Ectodermal cell (in vitro differentiated cells): Measurements from ENCODE around the gene TPGS1.

Experiments
- H3K27ac ChIP-seq: 2 replicates; pipeline ENCODE4 v1.7.0; 2013; ENCODE audit warnings: mild to moderate bottlenecking, low read depth, low read length; ENCODE audit not compliant: insufficient read depth, poor library complexity, severe bottlenecking
- H3K27me3 ChIP-seq: 2 replicates; pipeline ENCODE4 v1.7.0; 2013; ENCODE audit warnings: mild to moderate bottlenecking, low read length; ENCODE audit not compliant: insufficient read depth, control insufficient read depth, poor library complexity, severe bottlenecking
- H3K36me3 ChIP-seq: one replicate; pipeline ENCODE4 v1.7.0; 2013; ENCODE audit warnings: low read length; ENCODE audit not compliant: control insufficient read depth, insufficient read depth
- H3K4me1 ChIP-seq: one replicate; pipeline ENCODE4 v1.7.0; 2013; ENCODE audit warnings: low read length; ENCODE audit not compliant: control insufficient read depth, insufficient read depth
- H3K4me3 ChIP-seq: 2 replicates; pipeline ENCODE4 v1.7.0; 2013; ENCODE audit warnings: low read depth, low read length, control low read depth; ENCODE audit not compliant: insufficient read depth
- H3K9me3 ChIP-seq: 2 replicates; pipeline ENCODE4 v1.7.0; 2013; ENCODE audit warnings: mild to moderate bottlenecking, low read length, moderate library complexity; ENCODE audit not compliant: control insufficient read depth
- WGBS, 2 experiments: methylation state at CpG; one replicate each; pipeline ENCODE4 v1.1.7; 2013; ENCODE audit warnings: missing lambda C conversion rate in 2 of 2; 5-methylcytosine and 5-hydroxymethylcytosine counted together

TPGS1 gene

GRCh38 chr19:535017-535835 lies 27.9 kb downstream of the TPGS1 start:
- Histone ChIP-seq H3K4me3 (no peak overlapping the region), H3K27me3 (no peaks in the 10 kb centered on the region), H3K36me3 (peaks cover 25% of the 10 kb centered on the region), H3K27ac (no peak overlapping the region), H3K9me3 (no peaks in the 10 kb centered on the region), H3K4me1 (peaks cover 16% of the 10 kb centered on the region)
- 84 to 86% methylated on average over 16 of the region's 16 CpGs for WGBS, 2 experiments

GRCh38 chr19:536031-536880 lies 29.0 kb downstream of the TPGS1 start:
- Histone ChIP-seq H3K27me3 (no peaks in the 10 kb centered on the region), H3K4me1 (peaks cover 11% of the 10 kb centered on the region), H3K9me3 (no peaks in the 10 kb centered on the region), H3K36me3 (peaks cover 25% of the 10 kb centered on the region), H3K4me3 (no peak overlapping the region), H3K27ac (no peak overlapping the region)
- WGBS, 2 experiments, result 94 to 95% methylated on average over 55 of the region's 55 CpGs

GRCh38 chr19:536881-537404 lies 29.6 kb downstream of the TPGS1 start:
- WGBS, 2 experiments, result 95 to 97% methylated on average over 26 of the region's 26 CpGs
- peaks cover 25% of the 10 kb centered on the region for H3K36me3 ChIP-seq
- no peaks in the 10 kb centered on the region for H3K27me3 ChIP-seq
- no peaks in the 10 kb centered on the region for H3K9me3 ChIP-seq
- H3K4me1 ChIP-seq, result peaks cover 11% of the 10 kb centered on the region
- H3K4me3 ChIP-seq, result no peak overlapping the region
- H3K27ac ChIP-seq, result no peak overlapping the region

GRCh38 chr19:538641-539428 lies 31.5 kb downstream of the TPGS1 start:
- H3K4me3 ChIP-seq, result no peak overlapping the region
- peaks cover 31% of the 10 kb centered on the region for H3K36me3 ChIP-seq
- 94 to 95% methylated on average over 40 of the region's 40 CpGs for whole genome bisulfite sequencing, 2 experiments
- H3K27ac ChIP-seq, result no peak overlapping the region
- H3K4me1 ChIP-seq, result peaks cover 5% of the 10 kb centered on the region
- H3K9me3 ChIP-seq, result no peaks in the 10 kb centered on the region
- no peaks in the 10 kb centered on the region for H3K27me3 ChIP-seq

- Histone ChIP-seq H3K27me3 (no peaks in the 10 kb centered on the region), H3K4me1 (no peaks in the 10 kb centered on the region), H3K36me3 (peaks cover 31% of the 10 kb centered on the region), H3K9me3 (no peaks in the 10 kb centered on the region), H3K27ac (no peak overlapping the region), H3K4me3 (no peak overlapping the region)
- 90 to 91% methylated on average over 30 of the region's 30 CpGs for WGBS, 2 experiments
Measured at GRCh38 chr19:539429-540030, 32.2 kb downstream of the TPGS1 start.

GRCh38 chr19:540867-541637 lies 33.8 kb downstream of the TPGS1 start:
- H3K9me3 ChIP-seq, result no peaks in the 10 kb centered on the region
- H3K36me3 ChIP-seq, result peaks cover 27% of the 10 kb centered on the region
- H3K27ac ChIP-seq, result no peak overlapping the region
- no peak overlapping the region for H3K4me3 ChIP-seq
- H3K27me3 ChIP-seq, result no peaks in the 10 kb centered on the region
- WGBS, 2 experiments, result 93 to 94% methylated on average over 51 of the region's 51 CpGs
- H3K4me1 ChIP-seq, result no peaks in the 10 kb centered on the region

GRCh38 chr19:541699-542098 lies 34.4 kb downstream of the TPGS1 start:
- H3K9me3 ChIP-seq, result no peaks in the 10 kb centered on the region
- H3K27ac ChIP-seq, result no peak overlapping the region
- 96 to 97% methylated on average over 26 of the region's 26 CpGs for WGBS, 2 experiments
- H3K27me3 ChIP-seq, result no peaks in the 10 kb centered on the region
- H3K4me3 ChIP-seq, result no peak overlapping the region
- H3K36me3 ChIP-seq, result peaks cover 20% of the 10 kb centered on the region
- no peaks in the 10 kb centered on the region for H3K4me1 ChIP-seq

GRCh38 chr19:542173-542866 lies 35.0 kb downstream of the TPGS1 start:
- Histone ChIP-seq H3K4me3 (no peak overlapping the region), H3K27ac (no peak overlapping the region), H3K27me3 (no peaks in the 10 kb centered on the region), H3K9me3 (no peaks in the 10 kb centered on the region), H3K4me1 (no peaks in the 10 kb centered on the region), H3K36me3 (peaks cover 15% of the 10 kb centered on the region)
- WGBS, 2 experiments, result 92 to 94% methylated on average over 34 of the region's 34 CpGs
